Fibroblast of pulmonary artery (primary cell): ENCODE results near the gene RIPOR2.

Source experiments
- DNase-seq: peaks from one replicate; pipeline ENCODE4 v3.0.0-alpha.2; 2010; ENCODE audit warnings: low read depth
- H3K4me3 ChIP-seq: replicated peaks from 2 replicates; pipeline ENCODE4 v1.5.1; 2011; ENCODE audit warnings: low read depth, mild to moderate bottlenecking, control low read depth, low read length, moderate library complexity
- CTCF ChIP-seq: IDR thresholded peaks from 2 replicates; pipeline ENCODE4 v1.5.1; 2011; ENCODE audit warnings: mild to moderate bottlenecking, control low read depth, low read length, inconsistent platforms; ENCODE audit errors: missing control alignments

RIPOR2 gene

DNA sequence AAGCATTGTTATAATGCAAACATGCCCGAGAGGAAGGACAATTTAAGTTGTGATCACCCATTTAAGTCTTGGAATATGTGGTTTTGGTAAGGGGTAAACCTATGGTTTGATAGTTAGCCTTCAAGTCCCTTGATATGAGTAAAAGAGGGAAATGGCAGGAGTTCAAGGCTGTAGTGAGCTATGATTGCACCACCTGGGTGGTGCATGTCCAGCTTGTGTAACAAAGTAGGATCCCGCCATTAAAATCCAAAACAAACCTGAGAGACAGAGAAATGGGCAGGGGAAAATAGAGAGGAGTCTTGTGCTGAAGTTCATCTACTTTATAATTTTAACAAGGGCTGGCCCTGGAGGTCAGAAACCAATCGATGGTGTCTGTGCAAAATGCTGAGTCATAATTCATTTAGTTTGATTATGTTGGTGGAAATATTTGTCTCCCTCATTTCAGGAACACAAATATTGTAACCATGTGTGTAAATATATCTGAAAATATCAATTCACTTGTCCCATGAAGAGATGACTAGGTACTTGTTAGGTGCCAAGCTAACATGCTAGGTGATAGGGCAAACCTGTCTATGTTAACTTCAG, 113.8 kb downstream of the RIPOR2 start:
- H3K4me3 ChIP-seq = no peak overlapping the region
- DNase-seq = no peak
- no peak for TF ChIP-seq CTCF

GRCh38 chr6:24818346-24818745, 117.4 kb downstream of the RIPOR2 start:
- H3K4me3 ChIP-seq = no peak overlapping the region
- no peak for DNase-seq
- TF ChIP-seq CTCF = no peak

DNA sequence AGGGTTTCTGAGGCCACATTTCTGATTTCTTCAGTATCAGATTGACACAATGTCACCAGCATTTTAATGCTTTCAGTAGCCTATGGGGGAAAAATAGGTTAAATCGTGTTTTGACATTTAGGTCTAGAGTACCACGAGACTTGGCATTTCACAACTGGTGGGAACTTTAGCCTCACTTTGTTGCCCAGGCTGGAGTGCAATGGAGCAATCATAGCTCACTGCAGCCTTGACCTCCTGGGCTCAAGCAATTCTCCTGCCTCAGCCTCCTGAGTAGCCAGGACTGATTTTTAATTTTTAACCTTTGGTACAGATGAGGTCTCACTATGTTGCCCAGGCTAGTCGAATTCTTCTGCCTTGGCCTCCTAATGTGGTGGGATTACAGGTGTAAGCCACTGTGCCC, 126.0 kb downstream of the RIPOR2 start:
- DNase-seq = no peak
- no peak for TF ChIP-seq CTCF
- H3K4me3 ChIP-seq = no peak overlapping the region

- H3K4me3 ChIP-seq = no peak overlapping the region
- no peak for DNase-seq
- no peak for TF ChIP-seq CTCF
Measured at GRCh38 chr6:24807584-24807983, 128.2 kb downstream of the RIPOR2 start.

DNA sequence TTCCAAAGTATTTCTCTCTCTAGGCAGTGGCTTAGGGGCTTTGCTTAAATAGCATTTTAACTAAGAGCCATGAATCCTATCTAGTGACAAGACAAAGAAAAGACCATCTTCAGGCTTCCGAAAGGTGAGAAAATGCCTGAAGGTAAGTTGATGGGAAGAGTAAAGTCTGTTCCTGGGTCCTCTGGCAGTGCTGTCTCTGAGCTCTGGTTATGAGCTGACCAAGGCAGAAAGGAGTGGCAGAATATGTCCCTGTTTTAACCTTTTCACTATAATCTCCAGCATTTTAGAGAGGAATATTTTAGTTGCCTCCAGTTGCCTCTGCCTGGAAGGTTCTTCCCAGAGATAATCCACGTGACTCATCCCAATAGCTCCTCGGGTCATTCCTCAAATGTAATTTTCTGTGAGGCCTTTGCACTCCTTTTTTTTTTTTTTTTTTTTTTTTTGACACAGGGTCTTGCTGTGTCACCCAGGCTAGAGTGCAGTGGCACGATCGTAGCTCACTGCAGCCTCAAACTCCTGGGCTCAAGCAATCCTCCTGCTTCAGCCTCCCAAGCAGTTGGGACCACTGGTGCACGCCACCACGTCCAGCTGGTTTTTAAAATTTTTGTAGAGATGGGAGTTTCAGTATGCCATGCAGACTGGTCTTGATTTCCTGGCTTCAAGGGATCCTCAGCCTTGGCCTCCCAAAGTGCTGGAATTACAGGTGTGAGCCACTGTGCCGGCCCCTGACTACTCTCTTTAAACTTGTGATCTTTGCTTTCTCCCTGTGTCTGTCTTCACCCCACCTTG, 133.3 kb downstream of the RIPOR2 start:
- H3K4me3 ChIP-seq = no peak overlapping the region
- no peak for TF ChIP-seq CTCF
- DNase-seq = no peak

- no peak for TF ChIP-seq CTCF
- H3K4me3 ChIP-seq = no peak overlapping the region
- DNase-seq = no peak
Measured at GRCh38 chr6:24799541-24799915, 136.2 kb downstream of the RIPOR2 start.
